GM12878 (cell line): ENCODE data around the gene SDK2. TPM values are rescaled to one million over a fixed set of nuclear protein-coding genes. Genes with fewer than 3 reads are reported as not detected.

Source experiments
- ATAC-seq: fragments of 200-7000 bp; cut with Tn5 transposase; 3 replicates; pipeline ENCODE4 v1.9.1; 2020; ENCODE audit warnings: mild to moderate bottlenecking, moderate library complexity
- BruUV-seq: library from RNA; stranded (reverse); fragments of 400-500 nt; replicated peaks from 2 replicates; lab custom pipeline; 2021; lab: Mats Ljungman, UMichigan
- CTCF ChIA-PET: fragments of 300-600 bp; sonication (Branson Sonifier 250); formaldehyde crosslinking; extraction: SDS; loops from one replicate; lab custom pipeline; 2021; ENCODE audit warnings: inconsistent platforms; lab: Yijun Ruan, JAX
- POLR2A ChIA-PET: fragments of 350-600 bp; formaldehyde crosslinking; extraction: SDS; loops from one replicate; lab custom pipeline; 2021; ENCODE audit warnings: inconsistent platforms; lab: Charles Lee
- RAD21 ChIA-PET: fragments of 300-600 bp; sonication (Branson Sonifier 250); formaldehyde crosslinking; loops from one replicate; lab custom pipeline; 2023; ENCODE audit warnings: antibody characterized with exemption; ENCODE audit not compliant: unreplicated experiment; lab: Charles Lee
- SMC1A ChIA-PET: fragments of 300-600 bp; sonication (Branson Sonifier 250); formaldehyde crosslinking; loops from one replicate; lab custom pipeline; 2023; ENCODE audit not compliant: unreplicated experiment, uncharacterized antibody; lab: Charles Lee
- DNase-seq: peaks from one replicate; pipeline ENCODE4 v3.0.0-alpha.2; 2011; ENCODE audit warnings: low read depth, low spot score
- FAIRE-seq: peaks from 3 replicates; lab custom pipeline; 2011; peaks lifted over from hg19 to GRCh38; lab: Jason Lieb, UNC
- H2AFZ ChIP-seq: 2 replicates; pipeline ENCODE4 v1.6.0; 2011; ENCODE audit warnings: low read depth, low read length, control low read depth; ENCODE audit not compliant: control insufficient read depth
- H3K27ac ChIP-seq: 2 replicates; pipeline ENCODE4 v1.5.1; 2011; ENCODE audit warnings: control low read depth; ENCODE audit not compliant: control insufficient read depth, insufficient read depth
- H3K27me3 ChIP-seq, 2 experiments: replicated peaks in 1 of 2; 2 replicates each; pipeline versions ENCODE4 v1.6.0 to v1.6.1; 2011; ENCODE audit warnings: low read length in 1 of 2; ENCODE audit not compliant: control insufficient read depth in 2 of 2, insufficient read depth in 2 of 2
- H3K36me3 ChIP-seq, 2 experiments: 2 replicates each; pipeline ENCODE4 v1.5.1; 2011; ENCODE audit warnings: low read length in 1 of 2; ENCODE audit not compliant: control insufficient read depth in 2 of 2, insufficient read depth in 2 of 2
- H3K4me1 ChIP-seq: 2 replicates; pipeline ENCODE4 v1.6.1; 2011; ENCODE audit warnings: mild to moderate bottlenecking, low read length, moderate library complexity, mixed read lengths; ENCODE audit not compliant: control insufficient read depth, insufficient read depth
- H3K4me2 ChIP-seq: 2 replicates; pipeline ENCODE4 v1.6.0; 2011; ENCODE audit warnings: control low read depth; ENCODE audit not compliant: control insufficient read depth, insufficient read depth
- H3K4me3 ChIP-seq: fragments of 200-600 bp; sonication (generic); 2 replicates; pipeline ENCODE4 v1.5.1; 2016
- H3K79me2 ChIP-seq: 2 replicates; pipeline ENCODE4 v1.6.0; 2011; ENCODE audit warnings: low read length; ENCODE audit not compliant: control insufficient read depth, insufficient read depth
- H3K9ac ChIP-seq: 2 replicates; pipeline ENCODE4 v1.8.0; 2011; ENCODE audit warnings: low read length, control low read depth, mixed read lengths; ENCODE audit not compliant: control insufficient read depth, insufficient read depth
- H3K9me3 ChIP-seq: replicated peaks from 3 replicates; pipeline ENCODE4 v1.5.1; 2011; ENCODE audit warnings: mild to moderate bottlenecking, low read length; ENCODE audit not compliant: control insufficient read depth, insufficient read depth
- H4K20me1 ChIP-seq: 2 replicates; pipeline ENCODE4 v1.6.0; 2011; ENCODE audit not compliant: control insufficient read depth, insufficient read depth
- ATF2 ChIP-seq: IDR thresholded peaks from 2 replicates; pipeline ENCODE4 v1.6.1; 2012; ENCODE audit warnings: low read length, inconsistent platforms
- ATF3 ChIP-seq: IDR thresholded peaks from 2 replicates; pipeline ENCODE4 v1.6.1; 2011; ENCODE audit warnings: low read depth, mild to moderate bottlenecking, low read length, moderate library complexity, borderline replicate concordance; ENCODE audit errors: extremely low read depth
- BACH1 ChIP-seq: fragments of 450-650 bp; IDR thresholded peaks from 2 replicates; pipeline ENCODE4 v1.6.1; 2017; ENCODE audit warnings: mild to moderate bottlenecking, borderline replicate concordance
- CBFB ChIP-seq: IDR thresholded peaks from 2 replicates; pipeline ENCODE4 v1.6.1; 2016; ENCODE audit warnings: antibody characterized with exemption, low read depth
- CBX3 ChIP-seq: fragments of 200-600 bp; sonication (generic); IDR thresholded peaks from 2 replicates; pipeline ENCODE4 v1.6.1; 2016; ENCODE audit warnings: low read depth, borderline replicate concordance
- CEBPB ChIP-seq, 2 experiments: fragments of 150-350 bp in 1 of 2; IDR thresholded peaks; 2 replicates each; pipeline ENCODE4 v1.6.1; 2012 to 2014; ENCODE audit warnings: low read depth in 2 of 2, low read length in 2 of 2, borderline replicate concordance in 1 of 2, inconsistent platforms in 1 of 2
- ESRRA ChIP-seq: IDR thresholded peaks from 2 replicates; pipeline ENCODE4 v1.6.1; 2012; ENCODE audit warnings: mild to moderate bottlenecking, low read length, improper control_type of control experiment
- HDAC6 ChIP-seq: fragments of 200-600 bp; sonication (generic); IDR thresholded peaks from one replicate; pipeline ENCODE4 v1.8.0; 2017; ENCODE audit warnings: antibody characterized with exemption; ENCODE audit not compliant: unreplicated experiment
- MAX ChIP-seq: IDR thresholded peaks from 2 replicates; pipeline ENCODE4 v1.6.1; 2012; ENCODE audit warnings: low read depth, low read length, improper control_type of control experiment
- MTA2 ChIP-seq: fragments of 450-650 bp; IDR thresholded peaks from 2 replicates; pipeline ENCODE4 v1.6.1; 2016; ENCODE audit warnings: low read depth, mild to moderate bottlenecking, moderate library complexity
- MYB ChIP-seq: fragments of 150-350 bp; IDR thresholded peaks from 2 replicates; pipeline ENCODE4 v1.6.1; 2014; ENCODE audit warnings: mild to moderate bottlenecking, low read depth, low read length, borderline replicate concordance
- NBN ChIP-seq: fragments of 450-650 bp; IDR thresholded peaks from 2 replicates; pipeline ENCODE4 v1.6.1; 2016
- POU2F2 ChIP-seq: IDR thresholded peaks from 3 replicates; pipeline ENCODE4 v1.6.1; 2011; ENCODE audit warnings: low read depth, mild to moderate bottlenecking, low read length, borderline replicate concordance
- REST ChIP-seq: IDR thresholded peaks from 2 replicates; pipeline ENCODE4 v1.6.1; 2012; ENCODE audit warnings: mild to moderate bottlenecking, low read depth, low read length
- SMAD1 ChIP-seq: fragments of 450-650 bp; IDR thresholded peaks from 2 replicates; pipeline ENCODE4 v1.6.1; 2018; ENCODE audit warnings: mild to moderate bottlenecking, low read depth; ENCODE audit not compliant: partially characterized antibody
- SREBF1 ChIP-seq: IDR thresholded peaks from 2 replicates; pipeline ENCODE4 v1.6.1; 2012; ENCODE audit warnings: mild to moderate bottlenecking, low read length
- SRF ChIP-seq, 2 experiments: IDR thresholded peaks; 2 replicates each; pipeline ENCODE4 v1.6.1; 2011; ENCODE audit warnings: low read depth in 2 of 2, low read length in 2 of 2, mild to moderate bottlenecking in 1 of 2, moderate library complexity in 1 of 2
- STAT1 ChIP-seq: fragments of 450-650 bp; conservative IDR thresholded peaks from 2 replicates; pipeline ENCODE4 v1.6.1; 2014; ENCODE audit warnings: antibody characterized with exemption, mild to moderate bottlenecking
- ZNF274 ChIP-seq: IDR thresholded peaks from one replicate; pipeline ENCODE4 v1.8.0; 2011; ENCODE audit not compliant: insufficient read length, insufficient read depth
- WGBS: methylation state at CpG from one replicate; pipeline ENCODE4 v1.1.6; 2016; ENCODE audit warnings: low lambda C conversion rate; ENCODE audit not compliant: insufficient replicate concordance, insufficient coverage; ENCODE audit errors: missing lambda C conversion rate; 5-methylcytosine and 5-hydroxymethylcytosine counted together
- in situ Hi-C: fragments of 300-500 bp; cut with MboI; formaldehyde crosslinking; loops from 9 replicates; pipeline ENCODE4 v1.14.3; 2018; ENCODE audit warnings: mixed read lengths
- intact Hi-C: fragments of 100-400 bp; cut with micrococcal nuclease; formaldehyde crosslinking; loops from one replicate; pipeline ENCODE4 v1.14.2; 2022; ENCODE audit not compliant: unreplicated experiment
- polyA plus RNA-seq, 11 experiments: library from polyadenylated mRNA; depleted of rRNA in 4 of 11; unstranded in 6 of 11; stranded (reverse) in 5 of 11; fragments of >200 nt; fragmentation: Nextera tagmentation in 4 of 11; fragmentation: Illumina TruSeq in 1 of 11; extraction: Ambion mirVana in 4 of 11; extraction: Trizol in 1 of 11; gene quantifications; 1 replicate in 1 of 11; 2 replicates in 10 of 11; pipeline versions ENCODE4 v1.2.1 to v1.2.3, GENCODE V29; 2011 to 2016; ENCODE audit warnings: inconsistent platforms in 2 of 11, missing spikeins in 2 of 11, low read depth in 1 of 11
- total RNA-seq, 4 experiments: library from RNA; depleted of rRNA in 3 of 4; stranded (reverse); fragments of >200 nt in 3 of 4; fragmentation: Illumina TruSeq in 1 of 4; extraction: Trizol in 1 of 4; gene quantifications; 2 replicates each; pipeline versions ENCODE4 v1.2.1 to v1.2.3, GENCODE V29; 2013 to 2021

Gene SDK2
- total and polyA plus RNA-seq, 10 of the 15 experiments (the other 5 are each of a cell fraction or from before 2014, with no cell fraction given): 0.03 to 0.08 (median 0.03) TPM; not detected in 7

- no peak overlapping the region for H3K4me2 ChIP-seq
- H4K20me1 ChIP-seq: no peaks in the 10 kb centered on the region
- no peaks in the 10 kb centered on the region for H3K79me2 ChIP-seq
- no peak for DNase-seq
- intact Hi-C loops: no loop called here
- H3K27ac ChIP-seq: no peak overlapping the region
- H2AFZ ChIP-seq: no peak overlapping the region
- ChIA-PET CTCF (interaction anchor here (0.7 to 6.1 kb wide), 13 partner anchors 14 to 616 kb away, joined by 3 to 39 read pairs (median 4); partner anchors contain the start of gene CDC42EP4), RAD21 (interaction anchor here (0.7 to 2.7 kb wide), 11 partner anchors 19 to 616 kb away, joined by 3 to 14 read pairs (median 3); partner anchors contain the start of gene CDC42EP4), POLR2A (no interaction called here), SMC1A (interaction anchor here (1.0 to 2.3 kb wide), 7 partner anchors 21 to 88 kb away, joined by 3 to 13 read pairs (median 4); no protein-coding TSS in a partner anchor)
- no peaks in the 10 kb centered on the region for H3K36me3 ChIP-seq
- ATAC-seq: no peak
- 51% methylated on average over 17 of the region's 17 CpGs for WGBS
- no peaks in the 10 kb centered on the region for H3K4me1 ChIP-seq
- FAIRE-seq: no peak
- no peak for TF ChIP-seq CBFB
- TF ChIP-seq SMAD1: no peak
- TF ChIP-seq STAT1: no peak
- TF ChIP-seq ATF3: no peak
- no peak for TF ChIP-seq ESRRA
- no peak for TF ChIP-seq SRF (IDR thresholded peaks at IDR 0.05; ENCODE audit: low read depth in 2 of 2, low read length in 2 of 2)
- TF ChIP-seq MTA2: no peak
- no peak for TF ChIP-seq ATF2
- no peak for TF ChIP-seq MYB
- no peak for TF ChIP-seq ZNF274
- no peak for TF ChIP-seq BACH1
- TF ChIP-seq REST: no peak
- no peak for TF ChIP-seq SREBF1
- TF ChIP-seq MAX: no peak
- TF ChIP-seq NBN: no peak
- TF ChIP-seq POU2F2: no peak
- no peak for TF ChIP-seq CEBPB (IDR thresholded peaks at IDR 0.05; ENCODE audit: borderline replicate concordance in 1 of 2, low read depth in 2 of 2, low read length in 2 of 2)
- no peak for TF ChIP-seq HDAC6
- TF ChIP-seq CBX3: no peak
- in situ Hi-C loops: no loop called here
- H3K9me3 ChIP-seq: no peaks in the 10 kb centered on the region
- no peak overlapping the region for H3K4me3 ChIP-seq
- H3K27me3 ChIP-seq: no peaks in the 10 kb centered on the region
- BruUV-seq: no TSS peak
- no peak overlapping the region for H3K9ac ChIP-seq
Measured at GRCh38 chr17:73343168-73343634, 301.0 kb downstream of the SDK2 start.
